Breast epithelium (tissue), 4 donors: ENCODE data around the gene MARK3. TPM values are rescaled to one million over a fixed set of nuclear protein-coding genes. Genes with fewer than 3 reads are reported as not detected.

Experiments used
- DNase-seq, 2 donors: peaks; one replicate each; pipeline ENCODE4 v3.0.0-alpha.2; 2019; ENCODE audit warnings: low spot score in 2 of 2
- H3K27ac ChIP-seq, 2 donors: fragments of 200-600 bp; sonication (generic) in 1 of 2; one replicate each; pipeline ENCODE4 v1.5.1; 2016 to 2019; ENCODE audit warnings: mild to moderate bottlenecking in 1 of 2
- H3K27me3 ChIP-seq, 2 donors: fragments of 200-600 bp; sonication (generic) in 1 of 2; one replicate each; pipeline versions ENCODE4 v1.5.1 to v1.6.0; 2017 to 2019; ENCODE audit warnings: control low read depth in 1 of 2, mild to moderate bottlenecking in 1 of 2
- H3K36me3 ChIP-seq: fragments of 200-600 bp; one replicate; pipeline ENCODE4 v1.5.1; 2019
- H3K4me1 ChIP-seq, 2 donors: fragments of 200-600 bp; sonication (generic); one replicate each; pipeline ENCODE4 v1.5.1; 2016 to 2019; ENCODE audit warnings: control low read depth in 1 of 2
- H3K4me3 ChIP-seq, 3 donors: fragments of 200-600 bp; sonication (generic); 1 replicate in 2 of 3; 2 replicates in 1 of 3; pipeline ENCODE4 v1.5.1; 2016 to 2019; ENCODE audit warnings: mild to moderate bottlenecking in 3 of 3, moderate library complexity in 2 of 3
- H3K9me3 ChIP-seq, 2 donors: fragments of 200-600 bp; sonication (generic) in 1 of 2; one replicate each; pipeline ENCODE4 v1.5.1; 2016 to 2019; ENCODE audit warnings: control low read depth in 1 of 2
- POLR2A ChIP-seq: fragments of 450-650 bp; IDR thresholded peaks from one replicate; pipeline ENCODE4 v1.6.1; 2016; ENCODE audit warnings: antibody characterized with exemption, mild to moderate bottlenecking, moderate library complexity
- POLR2AphosphoS5 ChIP-seq, 3 donors: sonication (generic); formaldehyde crosslinking; IDR thresholded peaks; one replicate each; pipeline ENCODE4 v1.6.1; 2017; ENCODE audit warnings: antibody characterized with exemption in 3 of 3
- intact Hi-C: fragments of 100-400 bp; cut with DNase I; formaldehyde crosslinking; loops from one replicate; pipeline ENCODE4 v1.15.1; 2023; ENCODE audit warnings: low total_unique reads
- total RNA-seq, 3 donors: library from RNA; depleted of rRNA; stranded (reverse); fragments of >200 nt; gene quantifications; one replicate each; pipeline ENCODE4 v1.1.0, GENCODE V29; 2016
- TF ChIP-seq, protein P1 (sequence below), 3 donors: fragments of 450-650 bp; IDR thresholded peaks; one replicate each; pipeline ENCODE4 v1.5.1; 2016 to 2017; ENCODE audit warnings: antibody characterized with exemption in 3 of 3, mild to moderate bottlenecking in 3 of 3, moderate library complexity in 3 of 3

The MARK3 gene
- total RNA-seq, 3 donors from 2014 or later: 70.2 to 107 (median 87.5) TPM

DNA sequence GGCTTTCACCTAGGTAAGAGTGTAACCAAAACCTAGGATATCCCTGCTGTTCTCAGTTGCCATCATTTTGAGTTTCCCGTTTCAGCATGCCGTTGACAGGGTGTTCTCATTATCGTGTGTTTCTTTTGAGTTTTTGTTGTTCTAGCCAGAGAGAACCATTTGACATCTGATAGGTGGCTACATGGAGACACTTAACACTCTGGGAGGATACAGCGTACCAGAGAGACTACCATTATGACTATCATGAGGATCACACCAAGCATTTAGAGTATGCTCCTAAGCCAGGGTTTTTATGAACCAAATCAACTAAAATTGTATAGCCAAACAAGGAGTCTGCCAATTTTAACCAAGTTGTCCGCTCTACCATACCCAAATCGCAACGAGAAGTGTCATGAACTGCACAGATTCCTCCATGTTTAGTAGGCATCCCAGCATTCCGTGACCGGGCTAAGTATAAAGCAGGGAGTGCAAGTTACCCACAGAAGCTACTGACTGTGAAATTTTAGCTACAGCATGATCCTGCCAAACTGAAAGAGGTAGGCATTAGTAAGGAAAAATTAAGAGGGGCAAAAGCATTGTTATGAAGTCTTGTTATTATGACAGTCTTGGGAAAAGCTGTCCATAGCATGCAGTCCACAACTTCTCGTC, 48.8 kb downstream of the MARK3 start:
- H3K27me3 ChIP-seq: no peaks in the 10 kb centered on the region
- no peaks in the 10 kb centered on the region for H3K36me3 ChIP-seq
- no peak for DNase-seq
- H3K4me1 ChIP-seq: no peaks in the 10 kb centered on the region
- H3K27ac ChIP-seq: no peak overlapping the region
- no peak overlapping the region for H3K4me3 ChIP-seq
- H3K9me3 ChIP-seq: no peaks in the 10 kb centered on the region
- intact Hi-C loops: no loop called here
- TF ChIP-seq POLR2A (no peak), POLR2AphosphoS5 (IDR thresholded peaks at IDR 0.05) (no peak)
- TF ChIP-seq, protein P1, sequence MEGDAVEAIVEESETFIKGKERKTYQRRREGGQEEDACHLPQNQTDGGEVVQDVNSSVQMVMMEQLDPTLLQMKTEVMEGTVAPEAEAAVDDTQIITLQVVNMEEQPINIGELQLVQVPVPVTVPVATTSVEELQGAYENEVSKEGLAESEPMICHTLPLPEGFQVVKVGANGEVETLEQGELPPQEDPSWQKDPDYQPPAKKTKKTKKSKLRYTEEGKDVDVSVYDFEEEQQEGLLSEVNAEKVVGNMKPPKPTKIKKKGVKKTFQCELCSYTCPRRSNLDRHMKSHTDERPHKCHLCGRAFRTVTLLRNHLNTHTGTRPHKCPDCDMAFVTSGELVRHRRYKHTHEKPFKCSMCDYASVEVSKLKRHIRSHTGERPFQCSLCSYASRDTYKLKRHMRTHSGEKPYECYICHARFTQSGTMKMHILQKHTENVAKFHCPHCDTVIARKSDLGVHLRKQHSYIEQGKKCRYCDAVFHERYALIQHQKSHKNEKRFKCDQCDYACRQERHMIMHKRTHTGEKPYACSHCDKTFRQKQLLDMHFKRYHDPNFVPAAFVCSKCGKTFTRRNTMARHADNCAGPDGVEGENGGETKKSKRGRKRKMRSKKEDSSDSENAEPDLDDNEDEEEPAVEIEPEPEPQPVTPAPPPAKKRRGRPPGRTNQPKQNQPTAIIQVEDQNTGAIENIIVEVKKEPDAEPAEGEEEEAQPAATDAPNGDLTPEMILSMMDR (IDR thresholded peaks at IDR 0.05): no peak

DNA sequence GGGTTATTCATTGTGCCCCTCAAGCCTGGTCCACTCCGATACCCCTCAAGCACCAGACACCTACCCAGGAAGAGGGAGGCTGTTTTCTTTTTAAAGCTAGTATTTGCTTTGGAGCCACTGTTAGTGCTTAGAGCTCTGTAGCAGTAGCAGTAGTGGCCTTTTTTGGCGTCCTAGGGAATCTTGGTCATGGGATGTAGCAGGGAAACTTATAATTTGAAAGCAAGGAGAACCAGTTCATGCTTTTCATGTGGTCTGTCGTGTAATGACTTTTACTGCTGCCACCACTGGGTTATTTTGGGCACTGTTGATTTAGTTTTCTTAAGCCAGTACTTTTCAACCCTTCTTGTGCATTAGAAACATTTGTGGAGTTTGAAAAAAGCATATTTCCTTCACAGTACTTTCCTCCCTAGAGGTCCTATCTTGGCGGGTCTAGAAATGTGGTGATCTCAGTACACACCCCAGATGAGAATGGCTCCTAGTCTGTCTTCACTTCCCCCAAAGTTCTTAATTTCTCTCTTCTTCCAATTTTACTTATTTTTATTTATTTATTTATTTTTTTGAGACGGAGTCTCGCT, 49.7 kb downstream of the MARK3 start:
- Histone ChIP-seq H3K36me3 (no peaks in the 10 kb centered on the region), H3K9me3 (no peaks in the 10 kb centered on the region), H3K27ac (no peak overlapping the region), H3K4me3 (no peak overlapping the region), H3K4me1 (no peaks in the 10 kb centered on the region), H3K27me3 (no peaks in the 10 kb centered on the region)
- intact Hi-C loops: no loop called here
- TF ChIP-seq POLR2A (no peak), POLR2AphosphoS5 (IDR thresholded peaks at IDR 0.05) (no peak)
- TF ChIP-seq, protein P1 (IDR thresholded peaks at IDR 0.05): no peak
- DNase-seq: no peak

GRCh38 chr14:103436533-103436932, 51.3 kb downstream of the MARK3 start:
- Histone ChIP-seq H3K9me3 (no peaks in the 10 kb centered on the region), H3K4me1 (no peaks in the 10 kb centered on the region), H3K27ac (no peak overlapping the region), H3K4me3 (no peak overlapping the region), H3K36me3 (no peaks in the 10 kb centered on the region), H3K27me3 (no peaks in the 10 kb centered on the region)
- DNase-seq: no peak
- intact Hi-C loops: no loop called here
- no peak for TF ChIP-seq POLR2A
- TF ChIP-seq, protein P1 (IDR thresholded peaks at IDR 0.05): no peak
- no peak for TF ChIP-seq POLR2AphosphoS5 (IDR thresholded peaks at IDR 0.05)

GRCh38 chr14:103442288-103442687, 57.1 kb downstream of the MARK3 start:
- no peak for DNase-seq
- Histone ChIP-seq H3K4me3 (no peak overlapping the region), H3K36me3 (no peaks in the 10 kb centered on the region), H3K9me3 (no peaks in the 10 kb centered on the region), H3K27ac (no peak overlapping the region), H3K27me3 (no peaks in the 10 kb centered on the region), H3K4me1 (no peaks in the 10 kb centered on the region)
- intact Hi-C loops: no loop called here
- no peak for TF ChIP-seq POLR2A
- TF ChIP-seq, protein P1 (IDR thresholded peaks at IDR 0.05): no peak
- TF ChIP-seq POLR2AphosphoS5 (IDR thresholded peaks at IDR 0.05): no peak

GRCh38 chr14:103443111-103443510, 57.9 kb downstream of the MARK3 start:
- intact Hi-C loops: no loop called here
- no peaks in the 10 kb centered on the region for H3K36me3 ChIP-seq
- H3K4me1 ChIP-seq: no peaks in the 10 kb centered on the region
- no peak for DNase-seq
- H3K27me3 ChIP-seq: no peaks in the 10 kb centered on the region
- no peaks in the 10 kb centered on the region for H3K9me3 ChIP-seq
- no peak overlapping the region for H3K27ac ChIP-seq
- TF ChIP-seq POLR2A: no peak
- TF ChIP-seq, protein P1 (IDR thresholded peaks at IDR 0.05): no peak
- no peak for TF ChIP-seq POLR2AphosphoS5 (IDR thresholded peaks at IDR 0.05)
- no peak overlapping the region for H3K4me3 ChIP-seq
